ENCODE measurements around the gene PCDHGB4.
"Not testable (repeated sequence)": the region's sequence is repeated elsewhere in the genome, so short reads cannot be mapped to it uniquely, and the experiment has no call there.

PCDHGB4 gene

GRCh38 chr5:141432726-141433125, 45.2 kb downstream of the PCDHGB4 start:
- DNase-seq: not testable (repeated sequence)

- DNase-seq: no peak
These were observed 46.5 kb downstream of the PCDHGB4 start for GRCh38 chr5:141434006-141434405.

- DNase-seq: no peak
These were observed 49.7 kb downstream of the PCDHGB4 start for GRCh38 chr5:141437221-141437620.

GRCh38 chr5:141439411-141440141, 52.1 kb downstream of the PCDHGB4 start:
- DNase-seq: no peak

Data from stimulated activated naive CD4-positive, alpha-beta T cell treated with Interleukin-2 at 50 U/mL for 16 hours (primary cell).